Kidney (tissue), 14 donors: ENCODE results near the gene NLK. TPM values are rescaled to one million over a fixed set of nuclear protein-coding genes. Genes with fewer than 3 reads are reported as not detected.

Experiments used
- DNase-seq, 5 donors: peaks; one replicate each; pipeline ENCODE4 v3.0.0-alpha.2; 2013 to 2020
- FAIRE-seq: peaks from 2 replicates; lab custom pipeline; 2012; peaks lifted over from hg19 to GRCh38; lab: Jason Lieb, UNC
- H3K27ac ChIP-seq, 2 donors: one replicate each; pipeline ENCODE4 v1.7.0; 2013; ENCODE audit warnings: low read depth in 2 of 2, low read length in 2 of 2, inconsistent platforms in 1 of 2
- H3K27me3 ChIP-seq: one replicate; pipeline ENCODE4 v1.7.1; 2013; ENCODE audit warnings: low read length, inconsistent platforms; ENCODE audit not compliant: control insufficient read depth, insufficient read depth
- H3K36me3 ChIP-seq, 3 donors: one replicate each; pipeline versions ENCODE4 v1.7.0 to v1.7.1; 2013; ENCODE audit warnings: low read length in 3 of 3, control low read depth in 1 of 3, inconsistent platforms in 1 of 3; ENCODE audit not compliant: insufficient read depth in 3 of 3, control insufficient read depth in 2 of 3
- H3K4me1 ChIP-seq, 3 donors: one replicate each; pipeline versions ENCODE4 v1.7.0 to v1.7.1; 2013; ENCODE audit warnings: low read length in 3 of 3, inconsistent platforms in 1 of 3, low read depth in 1 of 3; ENCODE audit not compliant: control insufficient read depth in 2 of 3, insufficient read depth in 2 of 3
- H3K4me3 ChIP-seq, 3 donors: one replicate each; pipeline versions ENCODE4 v1.7.0 to v1.8.1; 2013; ENCODE audit warnings: low read length in 3 of 3, control low read depth in 1 of 3, inconsistent platforms in 1 of 3
- H3K9ac ChIP-seq, 3 donors: one replicate each; pipeline versions ENCODE4 v1.7.0 to v1.7.1; 2013; ENCODE audit warnings: low read length in 3 of 3, control low read depth in 1 of 3, inconsistent platforms in 1 of 3
- H3K9me3 ChIP-seq, 3 donors: one replicate each; pipeline versions ENCODE4 v1.7.0 to v1.7.1; 2013; ENCODE audit warnings: low read length in 3 of 3, control low read depth in 1 of 3, inconsistent platforms in 1 of 3; ENCODE audit not compliant: control insufficient read depth in 2 of 3, insufficient read depth in 1 of 3
- CTCF ChIP-seq: IDR thresholded peaks from 3 replicates; pipeline ENCODE4 v1.5.1; 2012; ENCODE audit warnings: mild to moderate bottlenecking, moderate library complexity, borderline replicate concordance; ENCODE audit not compliant: insufficient read depth; ENCODE audit errors: extremely low read depth
- intact Hi-C: fragments of 100-400 bp; cut with DNase I; formaldehyde crosslinking; loops from one replicate; pipeline ENCODE4 v1.11.1; 2022
- polyA plus RNA-seq: library from polyadenylated mRNA; stranded (reverse); fragments of 350-450 nt; fragmentation: Illumina TruSeq; extraction: RNeasy Lipid Tissue Mini Kit (QIAGEN cat#74804); gene quantifications from one replicate; pipeline ENCODE4 v1.2.3, GENCODE V29; 2014; ENCODE audit warnings: low read depth, low replicate concordance; ENCODE audit not compliant: insufficient read depth
- total RNA-seq: library from RNA; stranded (reverse); fragmentation: NEBNext Ultra II Directional; extraction: Animal tissue kit (Norgen Biotek cat#: 25700); gene quantifications from one replicate; pipeline ENCODE4 v1.2.1, GENCODE V29; 2021
- donor health status: control.
- donor health status: control.
- donor health status: control.
- donor health status: control.
- donor health status: control.
- donor health status: DM: yes; HTN: yes; CAD: no.
- donor health status: Normal renal cell carcinoma (clear cell type).

The NLK gene
- total and polyA plus RNA-seq, 2 donors from 2014 or later: 20.2 to 31.3 TPM

GRCh38 chr17:28043741-28044140, 1.3 kb downstream of the NLK start:
- Histone ChIP-seq H3K9ac (peak overlapping the region in 1 of 3 donors; percentile 28), H3K4me3 (peak overlapping the region; percentile 26 to 60 (median 47)), H3K9me3 (no peaks in the 10 kb centered on the region), H3K27ac (no peak overlapping the region), H3K36me3 (no peaks in the 10 kb centered on the region), H3K27me3 (no peaks in the 10 kb centered on the region), H3K4me1 (peaks cover 0 to 9% (median 0%) of the 10 kb centered on the region in 3 donors)
- no peak for DNase-seq
- TF ChIP-seq CTCF: no peak
- FAIRE-seq: no peak
- intact Hi-C loops: no loop called here

GRCh38 chr17:28045304-28045703, 2.8 kb downstream of the NLK start:
- intact Hi-C loops: no loop called here
- DNase-seq: no peak

GRCh38 chr17:28046034-28046825, 3.8 kb downstream of the NLK start:
- Histone ChIP-seq H3K9me3 (no peaks in the 10 kb centered on the region), H3K9ac (peak overlapping the region in 1 of 3 donors; percentile 12), H3K36me3 (no peaks in the 10 kb centered on the region), H3K4me3 (peak overlapping the region in 2 of 3 donors; percentile 9 to 60), H3K27ac (no peak overlapping the region), H3K27me3 (no peaks in the 10 kb centered on the region), H3K4me1 (peaks cover 0 to 13% (median 0%) of the 10 kb centered on the region in 3 donors)
- TF ChIP-seq CTCF: no peak
- DNase-seq (no peak), FAIRE-seq (no peak)
- intact Hi-C loops: no loop called here

More at GRCh38 chr17:28045304-28045703, 2.8 kb downstream of the NLK start:
- peak overlapping the region in 2 of 3 donors; percentile 44 to 60 for H3K4me3 ChIP-seq
- peaks cover 0 to 13% (median 0%) of the 10 kb centered on the region in 3 donors for H3K4me1 ChIP-seq
- TF ChIP-seq CTCF: no peak
- H3K27ac ChIP-seq: no peak overlapping the region
- no peaks in the 10 kb centered on the region for H3K9me3 ChIP-seq
- no peak for FAIRE-seq
- H3K36me3 ChIP-seq: no peaks in the 10 kb centered on the region
- no peak overlapping the region for H3K9ac ChIP-seq
- no peaks in the 10 kb centered on the region for H3K27me3 ChIP-seq
